ENCODE data around the gene KIF6. TPM values are rescaled to one million over a fixed set of nuclear protein-coding genes. Genes with fewer than 3 reads are reported as not detected.

Gene KIF6
- total and polyA plus RNA-seq, 8 donors: 0.19 to 1.0 (median 0.44) TPM

GRCh38 chr6:39590871-39591393 is 134.3 kb downstream of the KIF6 start:
- Histone ChIP-seq H3K4me1 (no peaks in the 10 kb centered on the region), H3K4me3 (no peak overlapping the region), H3K9me3 (no peaks in the 10 kb centered on the region), H3K27ac (no peak overlapping the region), H3K27me3 (no peaks in the 10 kb centered on the region), H3K36me3 (no peaks in the 10 kb centered on the region)
- intact Hi-C loops (cut with DNase I): no loop called here
- DNase-seq (no peak), FAIRE-seq (no peak), ATAC-seq (no peak)
- TF ChIP-seq, protein P1, sequence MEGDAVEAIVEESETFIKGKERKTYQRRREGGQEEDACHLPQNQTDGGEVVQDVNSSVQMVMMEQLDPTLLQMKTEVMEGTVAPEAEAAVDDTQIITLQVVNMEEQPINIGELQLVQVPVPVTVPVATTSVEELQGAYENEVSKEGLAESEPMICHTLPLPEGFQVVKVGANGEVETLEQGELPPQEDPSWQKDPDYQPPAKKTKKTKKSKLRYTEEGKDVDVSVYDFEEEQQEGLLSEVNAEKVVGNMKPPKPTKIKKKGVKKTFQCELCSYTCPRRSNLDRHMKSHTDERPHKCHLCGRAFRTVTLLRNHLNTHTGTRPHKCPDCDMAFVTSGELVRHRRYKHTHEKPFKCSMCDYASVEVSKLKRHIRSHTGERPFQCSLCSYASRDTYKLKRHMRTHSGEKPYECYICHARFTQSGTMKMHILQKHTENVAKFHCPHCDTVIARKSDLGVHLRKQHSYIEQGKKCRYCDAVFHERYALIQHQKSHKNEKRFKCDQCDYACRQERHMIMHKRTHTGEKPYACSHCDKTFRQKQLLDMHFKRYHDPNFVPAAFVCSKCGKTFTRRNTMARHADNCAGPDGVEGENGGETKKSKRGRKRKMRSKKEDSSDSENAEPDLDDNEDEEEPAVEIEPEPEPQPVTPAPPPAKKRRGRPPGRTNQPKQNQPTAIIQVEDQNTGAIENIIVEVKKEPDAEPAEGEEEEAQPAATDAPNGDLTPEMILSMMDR (IDR thresholded peaks at IDR 0.05): no peak
- WGBS, 2 donors: 81 to 87% methylated on average over 5 of the region's 5 CpGs

- H3K4me1 ChIP-seq: no peaks in the 10 kb centered on the region
- no peaks in the 10 kb centered on the region for H3K36me3 ChIP-seq
- ATAC-seq (no peak), DNase-seq (no peak), FAIRE-seq (no peak)
- H3K27me3 ChIP-seq: no peaks in the 10 kb centered on the region
- H3K4me3 ChIP-seq: no peak overlapping the region
- TF ChIP-seq, protein P1 (IDR thresholded peaks at IDR 0.05): no peak
- WGBS, 2 donors: 82 to 83% methylated on average over 4 of the region's 4 CpGs
- no peaks in the 10 kb centered on the region for H3K9me3 ChIP-seq
- no peak overlapping the region for H3K27ac ChIP-seq
- intact Hi-C loops (cut with DNase I): no loop called here
Measured at GRCh38 chr6:39587080-39587479, 138.1 kb downstream of the KIF6 start.

- TF ChIP-seq, protein P1 (IDR thresholded peaks at IDR 0.05): no peak
- 85 to 97% methylated on average over 2 of the region's 2 CpGs for WGBS, 2 donors
- H3K9me3 ChIP-seq: no peaks in the 10 kb centered on the region
- ATAC-seq (no peak), FAIRE-seq (no peak), DNase-seq (no peak)
- intact Hi-C loops (cut with DNase I): no loop called here
- H3K4me3 ChIP-seq: no peak overlapping the region
- no peak overlapping the region for H3K27ac ChIP-seq
- no peaks in the 10 kb centered on the region for H3K36me3 ChIP-seq
- no peaks in the 10 kb centered on the region for H3K27me3 ChIP-seq
- no peaks in the 10 kb centered on the region for H3K4me1 ChIP-seq
Measured at GRCh38 chr6:39585641-39586040, 139.6 kb downstream of the KIF6 start.

- intact Hi-C loops (cut with DNase I): no loop called here
- Histone ChIP-seq H3K4me3 (no peak overlapping the region), H3K27ac (no peak overlapping the region), H3K36me3 (no peaks in the 10 kb centered on the region), H3K9me3 (no peaks in the 10 kb centered on the region), H3K4me1 (no peaks in the 10 kb centered on the region), H3K27me3 (no peaks in the 10 kb centered on the region)
- TF ChIP-seq, protein P1 (IDR thresholded peaks at IDR 0.05): no peak
- no peak for FAIRE-seq
- no peak for ATAC-seq
- 91% methylated on average over 6 of the region's 6 CpGs for WGBS, 2 donors
- no peak for DNase-seq
Measured at GRCh38 chr6:39577446-39578165, 147.6 kb downstream of the KIF6 start.
